Measurements from ENCODE around the gene GPR3. TPM values are rescaled to one million over a fixed set of nuclear protein-coding genes. Genes with fewer than 3 reads are reported as not detected.
"Not testable (repeated sequence)": the region's sequence is repeated elsewhere in the genome, so short reads cannot be mapped to it uniquely, and the experiment has no call there.

The GPR3 gene
- total RNA-seq, 1 experiment from 2014 or later = 1.3 TPM

- H3K4me1 Mint-ChIP-seq (ENCODE audit: low read depth, unreplicated experiment) = peaks cover 8% of the 10 kb centered on the region
- no peak overlapping the region for H3K4me3 Mint-ChIP-seq (ENCODE audit: low read depth, unreplicated experiment)
- no TSS peak for BruUV-seq (replicated peaks)
- TF ChIP-seq CTCF (IDR thresholded peaks at IDR 0.05; ENCODE audit: unreplicated experiment) = no peak
- no peaks in the 10 kb centered on the region for H3K36me3 Mint-ChIP-seq (ENCODE audit: insufficient read depth, unreplicated experiment)
- CTCF ChIA-PET = interaction anchor here (0.8 kb wide), 1 partner anchor 141 kb away, joined by 3 read pairs; no protein-coding TSS in a partner anchor
- peaks cover 38% of the 10 kb centered on the region for H3K27me3 Mint-ChIP-seq (ENCODE audit: unreplicated experiment)
- DNase-seq = no peak
- intact Hi-C loops (cut with micrococcal nuclease; ENCODE audit: unreplicated experiment) = no loop called here
- no peaks in the 10 kb centered on the region for H3K9me3 Mint-ChIP-seq (ENCODE audit: low read depth, unreplicated experiment)
- no peak overlapping the region for H3K27ac Mint-ChIP-seq (ENCODE audit: unreplicated experiment)
Observed at GRCh38 chr1:27381969-27382762, 10.3 kb upstream of the GPR3 start.

- BruUV-seq (replicated peaks) = no TSS peak
- Mint-ChIP-seq H3K27me3 (ENCODE audit: unreplicated experiment) (peaks cover 42% of the 10 kb centered on the region), H3K4me1 (ENCODE audit: low read depth, unreplicated experiment) (peaks cover 8% of the 10 kb centered on the region), H3K36me3 (ENCODE audit: insufficient read depth, unreplicated experiment) (no peaks in the 10 kb centered on the region), H3K27ac (ENCODE audit: unreplicated experiment) (no peak within 1 kb of the TSS), H3K4me3 (ENCODE audit: low read depth, unreplicated experiment) (no peak within 1 kb of the TSS), H3K9me3 (ENCODE audit: low read depth, unreplicated experiment) (no peaks in the 10 kb centered on the region)
- no peak for TF ChIP-seq CTCF (IDR thresholded peaks at IDR 0.05; ENCODE audit: unreplicated experiment)
- intact Hi-C loops (cut with micrococcal nuclease; ENCODE audit: unreplicated experiment) = no loop called here
- CTCF ChIA-PET = no interaction called here
- peak; percentile 52 for DNase-seq
Observed at GRCh38 chr1:27383039-27383605, 9.3 kb upstream of the GPR3 start, which contains the start of gene CD164L2. CD164L2 (minus strand) TSS chr1:27383333; CDS start chr1:27383239, 94 bp downstream.

GRCh38 chr1:27383661-27384060, 8.8 kb upstream of the GPR3 start:
- Mint-ChIP-seq H3K4me1 (ENCODE audit: low read depth, unreplicated experiment) (peaks cover 8% of the 10 kb centered on the region), H3K27me3 (ENCODE audit: unreplicated experiment) (peaks cover 42% of the 10 kb centered on the region), H3K36me3 (ENCODE audit: insufficient read depth, unreplicated experiment) (no peaks in the 10 kb centered on the region), H3K9me3 (ENCODE audit: low read depth, unreplicated experiment) (no peaks in the 10 kb centered on the region), H3K4me3 (ENCODE audit: low read depth, unreplicated experiment) (no peak overlapping the region), H3K27ac (ENCODE audit: unreplicated experiment) (no peak overlapping the region)
- CTCF ChIA-PET = no interaction called here
- intact Hi-C loops (cut with micrococcal nuclease; ENCODE audit: unreplicated experiment) = no loop called here
- TF ChIP-seq CTCF (IDR thresholded peaks at IDR 0.05; ENCODE audit: unreplicated experiment) = no peak
- DNase-seq = no peak
- BruUV-seq (replicated peaks) = no TSS peak

- H3K4me3 Mint-ChIP-seq (ENCODE audit: low read depth, unreplicated experiment); H3K27ac Mint-ChIP-seq (ENCODE audit: unreplicated experiment); BruUV-seq (replicated peaks); H3K36me3 Mint-ChIP-seq (ENCODE audit: insufficient read depth, unreplicated experiment); H3K9me3 Mint-ChIP-seq (ENCODE audit: low read depth, unreplicated experiment); CTCF ChIA-PET; DNase-seq; H3K4me1 Mint-ChIP-seq (ENCODE audit: low read depth, unreplicated experiment): not testable (repeated sequence)
- intact Hi-C loops (cut with micrococcal nuclease; ENCODE audit: unreplicated experiment) = loop anchor here (5.0 kb wide), 1 partner anchor 87 kb away; no protein-coding TSS in a partner anchor
- H3K27me3 Mint-ChIP-seq (ENCODE audit: unreplicated experiment) = peaks cover 44% of the 10 kb centered on the region
Observed at GRCh38 chr1:27384797-27385196, 7.6 kb upstream of the GPR3 start.

Data from Calu3 (cell line).